PFSK-1 (cell line): ENCODE results near the gene SV2C.

Source experiments
- FOXP2 ChIP-seq: optimal IDR thresholded peaks from 2 replicates; pipeline ENCODE3; 2011; ENCODE audit warnings: borderline replicate concordance, control low read depth, inconsistent platforms; ENCODE audit not compliant: insufficient read depth; ENCODE audit errors: extremely low read length, extremely low read depth
- POLR2AphosphoS5 ChIP-seq: IDR thresholded peaks from 2 replicates; pipeline ENCODE4 v1.6.1; 2012; ENCODE audit warnings: low read depth, mild to moderate bottlenecking, control low read depth, low read length, moderate library complexity
- REST ChIP-seq, 2 experiments: IDR thresholded peaks; 2 replicates each; pipeline versions ENCODE4 v1.6.1 to v1.8.0; 2011 to 2012; ENCODE audit warnings: low read depth in 2 of 2, low read length in 2 of 2, control low read depth in 1 of 2, inconsistent platforms in 1 of 2, mild to moderate bottlenecking in 1 of 2, moderate library complexity in 1 of 2; ENCODE audit not compliant: insufficient read depth in 1 of 2
- SIN3A ChIP-seq: IDR thresholded peaks from 2 replicates; pipeline ENCODE4 v1.6.1; 2012; ENCODE audit warnings: mild to moderate bottlenecking, low read length, moderate library complexity, borderline replicate concordance; ENCODE audit not compliant: insufficient read depth
- TAF1 ChIP-seq: IDR thresholded peaks from 2 replicates; pipeline ENCODE4 v1.6.1; 2012; ENCODE audit warnings: low read length, control low read depth, borderline replicate concordance; ENCODE audit not compliant: insufficient read depth

The SV2C gene

DNA sequence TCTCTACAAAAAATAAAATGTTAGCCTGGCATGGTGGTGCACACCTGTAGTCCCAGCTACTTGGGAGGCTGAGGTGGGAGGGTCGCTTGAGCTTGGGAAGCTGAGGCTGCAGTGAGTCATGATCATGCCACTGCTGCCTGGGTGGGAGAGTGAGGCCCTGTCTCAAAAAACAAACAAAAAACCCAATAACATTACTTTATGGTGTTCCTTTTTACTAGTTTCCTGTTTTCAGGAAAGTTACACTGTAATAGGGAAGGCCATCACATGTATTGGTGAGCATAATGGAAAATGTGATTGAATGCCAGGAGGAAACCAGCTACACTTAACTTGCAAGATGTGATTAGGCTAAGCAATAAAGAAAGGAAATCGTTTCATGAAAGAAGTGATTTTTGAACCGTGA is 42.7 kb downstream of the SV2C start:
- TF ChIP-seq REST (IDR thresholded peaks at IDR 0.05; ENCODE audit: insufficient read depth in 1 of 2, low read depth in 2 of 2, low read length in 2 of 2) (no peak), POLR2AphosphoS5 (no peak), FOXP2 (no peak), SIN3A (no peak), TAF1 (no peak)

DNA sequence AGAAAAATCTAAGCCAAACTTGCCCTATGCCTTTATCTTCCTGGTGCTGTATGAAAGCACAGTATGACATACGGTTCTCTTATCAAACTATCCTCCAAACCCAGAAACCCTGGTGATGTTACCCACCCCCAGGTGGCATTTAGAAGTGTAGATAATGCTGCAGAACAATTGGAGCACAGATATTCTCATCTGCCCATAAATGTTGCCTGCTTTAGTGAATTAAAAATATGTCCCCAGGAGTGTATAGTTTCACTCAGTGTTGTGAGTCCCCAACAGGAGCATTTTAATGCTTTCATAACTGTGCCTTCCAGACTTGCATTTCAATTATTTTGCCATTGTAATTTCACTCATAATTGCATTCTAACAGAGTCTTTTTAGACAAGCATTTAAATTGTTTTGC is 50.8 kb downstream of the SV2C start:
- TF ChIP-seq POLR2AphosphoS5 (no peak), FOXP2 (no peak), SIN3A (no peak), REST (IDR thresholded peaks at IDR 0.05; ENCODE audit: insufficient read depth in 1 of 2, low read depth in 2 of 2, low read length in 2 of 2) (no peak), TAF1 (no peak)

- no peak for TF ChIP-seq SIN3A
- no peak for TF ChIP-seq FOXP2
- TF ChIP-seq TAF1, result no peak
- no peak for TF ChIP-seq POLR2AphosphoS5
- TF ChIP-seq REST (IDR thresholded peaks at IDR 0.05; ENCODE audit: insufficient read depth in 1 of 2, low read depth in 2 of 2, low read length in 2 of 2), result no peak
Observed at GRCh38 chr5:76134646-76135045, 51.5 kb downstream of the SV2C start.

DNA sequence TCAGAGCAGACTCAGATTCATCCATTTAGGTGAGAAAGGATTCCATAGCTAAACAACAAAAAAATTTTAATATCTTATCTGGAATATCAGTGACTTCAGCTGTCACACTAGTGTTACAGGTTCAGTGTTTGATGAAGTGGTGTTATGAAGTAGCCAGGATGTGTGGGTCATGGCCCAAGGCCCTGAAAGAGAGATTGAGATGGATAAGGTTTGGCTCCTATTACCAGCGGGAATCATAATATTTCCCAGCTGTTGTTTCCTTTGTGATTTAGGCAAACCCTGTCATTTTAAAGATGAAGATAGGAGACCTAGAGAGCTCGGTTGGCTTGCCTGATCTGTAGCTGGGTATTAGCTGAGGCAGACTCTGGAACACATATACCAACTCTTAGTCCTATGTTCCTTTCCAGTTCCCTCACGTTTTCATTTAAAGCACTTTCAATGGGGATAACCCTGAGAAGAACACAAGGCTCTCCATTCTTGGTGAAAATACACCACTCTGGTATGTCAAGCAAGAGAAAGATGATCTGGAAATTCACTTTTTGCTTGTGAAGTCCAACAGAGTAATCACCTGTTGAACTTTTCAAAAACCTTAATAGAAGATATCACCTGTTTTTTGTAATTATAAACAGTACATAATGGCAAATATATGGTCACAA is 54.8 kb downstream of the SV2C start:
- TF ChIP-seq FOXP2 (no peak), REST (IDR thresholded peaks at IDR 0.05; ENCODE audit: insufficient read depth in 1 of 2, low read depth in 2 of 2, low read length in 2 of 2) (no peak), TAF1 (no peak), POLR2AphosphoS5 (no peak), SIN3A (no peak)

GRCh38 chr5:76143884-76144283 is 60.7 kb downstream of the SV2C start:
- TF ChIP-seq POLR2AphosphoS5, result no peak
- TF ChIP-seq TAF1, result no peak
- no peak for TF ChIP-seq SIN3A
- no peak for TF ChIP-seq FOXP2
- no peak for TF ChIP-seq REST (IDR thresholded peaks at IDR 0.05; ENCODE audit: insufficient read depth in 1 of 2, low read depth in 2 of 2, low read length in 2 of 2)
